Smooth muscle cell (in vitro differentiated cells): ENCODE data around the gene OR5K1. TPM values are rescaled to one million over a fixed set of nuclear protein-coding genes. Genes with fewer than 3 reads are reported as not detected.

Source experiments
- DNase-seq: peaks from one replicate; lab custom pipeline; 2025; ENCODE audit not compliant: unreplicated experiment; lab: John Stamatoyannopoulos, UW
- H2AFZ ChIP-seq: fragments of 200-600 bp; sonication (generic); 2 replicates; pipeline ENCODE4 v1.6.0; 2016; ENCODE audit warnings: antibody characterized with exemption, low read depth, mild to moderate bottlenecking
- H3F3A ChIP-seq: fragments of 200-600 bp; sonication (generic); 2 replicates; pipeline ENCODE4 v1.6.0; 2017; ENCODE audit warnings: antibody characterized with exemption, low read depth
- H3K27ac ChIP-seq: fragments of 200-600 bp; sonication (generic); 2 replicates; pipeline ENCODE4 v1.5.1; 2016; ENCODE audit warnings: low read depth, mild to moderate bottlenecking
- H3K27me3 ChIP-seq: fragments of 200-600 bp; sonication (generic); 2 replicates; pipeline ENCODE4 v1.6.1; 2016; ENCODE audit warnings: low read depth, mild to moderate bottlenecking
- H3K36me3 ChIP-seq: fragments of 200-600 bp; sonication (generic); 2 replicates; pipeline ENCODE4 v1.5.1; 2016; ENCODE audit warnings: low read depth
- H3K4me1 ChIP-seq: fragments of 200-600 bp; sonication (generic); 2 replicates; pipeline ENCODE4 v1.5.1; 2016; ENCODE audit warnings: low read depth
- H3K4me2 ChIP-seq: fragments of 200-600 bp; sonication (generic); 2 replicates; pipeline ENCODE4 v1.6.0; 2016; ENCODE audit warnings: mild to moderate bottlenecking
- H3K4me3 ChIP-seq: fragments of 200-600 bp; sonication (generic); 2 replicates; pipeline ENCODE4 v1.5.1; 2016; ENCODE audit warnings: mild to moderate bottlenecking
- H3K79me2 ChIP-seq: fragments of 200-600 bp; sonication (generic); 2 replicates; pipeline ENCODE4 v1.6.0; 2016; ENCODE audit warnings: low read depth, mild to moderate bottlenecking
- H3K9ac ChIP-seq: fragments of 200-600 bp; sonication (generic); 2 replicates; pipeline ENCODE4 v1.6.0; 2016; ENCODE audit warnings: low read depth
- H3K9me3 ChIP-seq: fragments of 200-600 bp; sonication (generic); replicated peaks from 2 replicates; pipeline ENCODE4 v1.5.1; 2016; ENCODE audit warnings: low read depth
- H4K20me1 ChIP-seq: fragments of 200-600 bp; sonication (generic); 2 replicates; pipeline ENCODE4 v1.6.0; 2016; ENCODE audit warnings: low read depth
- CTCF ChIP-seq: fragments of 200-600 bp; sonication (generic); IDR thresholded peaks from 2 replicates; pipeline ENCODE4 v1.5.1; 2017; ENCODE audit warnings: borderline replicate concordance, mild to moderate bottlenecking, antibody characterized with exemption; ENCODE audit not compliant: insufficient read depth, poor library complexity, severe bottlenecking
- WGBS: methylation state at CpG from one replicate; pipeline ENCODE4 v1.1.7; 2016; ENCODE audit warnings: low lambda C conversion rate; 5-methylcytosine and 5-hydroxymethylcytosine counted together
- polyA plus RNA-seq: library from polyadenylated mRNA; unstranded; fragments of >200 nt; fragmentation: Nextera tagmentation; extraction: Ambion mirVana; gene quantifications from 2 replicates; pipeline ENCODE4 v1.2.1, GENCODE V29; 2016
- total RNA-seq: library from RNA; depleted of rRNA; stranded (reverse); fragments of >200 nt; gene quantifications from 2 replicates; pipeline ENCODE4 v1.2.3, GENCODE V29; 2014

The OR5K1 gene
- total and polyA plus RNA-seq, 2 experiments from 2014 or later, result not detected

- no peak overlapping the region for H3K4me2 ChIP-seq
- H3K36me3 ChIP-seq, result peaks cover 7% of the 10 kb centered on the region
- H3K79me2 ChIP-seq, result peaks cover 48% of the 10 kb centered on the region
Measured at GRCh38 chr3:98518816-98519215, 55.8 kb downstream of the OR5K1 start.

GRCh38 chr3:98519351-98519750 lies 56.4 kb downstream of the OR5K1 start:
- Histone ChIP-seq H3K79me2 (peaks cover 48% of the 10 kb centered on the region), H3K36me3 (peaks cover 7% of the 10 kb centered on the region)

More at GRCh38 chr3:98518816-98519215, 55.8 kb downstream of the OR5K1 start:
- Histone ChIP-seq H3K27me3 (no peaks in the 10 kb centered on the region), H3K27ac (no peak overlapping the region), H3K9ac (no peak overlapping the region), H3K4me1 (peaks cover 9% of the 10 kb centered on the region), H3K9me3 (no peaks in the 10 kb centered on the region), H2AFZ (no peak overlapping the region), H3F3A (peaks cover 6% of the 10 kb centered on the region), H4K20me1 (peaks cover 59% of the 10 kb centered on the region), H3K4me3 (no peak overlapping the region)
- TF ChIP-seq CTCF, result no peak
- 98% methylated on average over 2 of the region's 2 CpGs for WGBS
- no peak for DNase-seq

GRCh38 chr3:98521897-98522543 lies 59.0 kb downstream of the OR5K1 start:
- under 1% methylated on average over 16 of the region's 16 CpGs for WGBS
- peak overlapping the region; percentile 93 for H3K9ac ChIP-seq
- peaks cover 48% of the 10 kb centered on the region for H3K79me2 ChIP-seq
- peak overlapping the region; percentile 94 for H3K4me3 ChIP-seq
- peak overlapping the region; percentile 89 for H3K4me2 ChIP-seq
- peaks cover 9% of the 10 kb centered on the region for H3K4me1 ChIP-seq
- peaks cover 49% of the 10 kb centered on the region for H4K20me1 ChIP-seq
- H3K9me3 ChIP-seq, result no peaks in the 10 kb centered on the region
- H3K27ac ChIP-seq, result peak overlapping the region; percentile 97
- peak; percentile 28 for DNase-seq
- no peaks in the 10 kb centered on the region for H3K27me3 ChIP-seq
- no peaks in the 10 kb centered on the region for H3K36me3 ChIP-seq
- peak overlapping the region; percentile 36 for H2AFZ ChIP-seq
- no peaks in the 10 kb centered on the region for H3F3A ChIP-seq
- TF ChIP-seq CTCF, result no peak

More at GRCh38 chr3:98519351-98519750, 56.4 kb downstream of the OR5K1 start:
- 100% methylated on average over 1 of the region's 1 CpG for WGBS
- TF ChIP-seq CTCF, result no peak
- H3K4me2 ChIP-seq, result peak overlapping the region; percentile 4
- H3K4me1 ChIP-seq, result peaks cover 9% of the 10 kb centered on the region
- no peak overlapping the region for H3K4me3 ChIP-seq
- no peak for DNase-seq
- no peaks in the 10 kb centered on the region for H3K9me3 ChIP-seq
- no peaks in the 10 kb centered on the region for H3K27me3 ChIP-seq
- H2AFZ ChIP-seq, result no peak overlapping the region
- no peak overlapping the region for H3K9ac ChIP-seq
- peaks cover 59% of the 10 kb centered on the region for H4K20me1 ChIP-seq
- peaks cover 6% of the 10 kb centered on the region for H3F3A ChIP-seq
- H3K27ac ChIP-seq, result no peak overlapping the region

Other genes starting within 250 kb of the OR5K1 start
- gene OR5H6, start 199.0 kb upstream of the OR5K1 start, total RNA-seq, result not detected in 2 replicates
- not detected in 2 replicates for gene OR5H6, start 199.0 kb upstream of the OR5K1 start, polyA plus RNA-seq
- not detected in 2 replicates for gene OR5H2, start 180.7 kb upstream of the OR5K1 start, total RNA-seq
- gene OR5H2, start 180.7 kb upstream of the OR5K1 start, polyA plus RNA-seq, result not detected in 2 replicates
- gene OR5K4, start 109.3 kb upstream of the OR5K1 start, total RNA-seq, result not detected in 2 replicates
- not detected in 2 replicates for gene OR5K4, start 109.3 kb upstream of the OR5K1 start, polyA plus RNA-seq
- gene OR5K3, start 72.5 kb upstream of the OR5K1 start, total RNA-seq, result not detected in 2 replicates
- not detected in 2 replicates for gene OR5K3, start 72.5 kb upstream of the OR5K1 start, polyA plus RNA-seq
- not detected in 2 replicates for gene OR5K2, start 34.5 kb downstream of the OR5K1 start, total RNA-seq
- not detected in 2 replicates for gene OR5K2, start 34.5 kb downstream of the OR5K1 start, polyA plus RNA-seq
- gene CLDND1, start 59.7 kb downstream of the OR5K1 start, total RNA-seq, result 161 and 179 TPM in 2 replicates
- 99.9 and 111 TPM in 2 replicates for gene CLDND1, start 59.7 kb downstream of the OR5K1 start, polyA plus RNA-seq
- not detected in 2 replicates for gene GPR15, start 68.8 kb downstream of the OR5K1 start, total RNA-seq
- not detected in 2 replicates for gene GPR15, start 68.8 kb downstream of the OR5K1 start, polyA plus RNA-seq
- gene CPOX, start 130.4 kb downstream of the OR5K1 start, total RNA-seq, result 42.8 and 44.8 TPM in 2 replicates
- 19.3 and 25.8 TPM in 2 replicates for gene CPOX, start 130.4 kb downstream of the OR5K1 start, polyA plus RNA-seq